Mucosa of stomach (tissue), 1 donor: Measurements from ENCODE around the gene FNDC8.
"Not testable (repeated sequence)": the region's sequence is repeated elsewhere in the genome, so short reads cannot be mapped to it uniquely, and the experiment has no call there.

ENCODE experiments used
- H3K27me3 ChIP-seq: one replicate; pipeline ENCODE4 v1.7.0; 2013; ENCODE audit warnings: mild to moderate bottlenecking, low read length; ENCODE audit not compliant: control insufficient read depth, insufficient read depth
- H3K36me3 ChIP-seq: one replicate; pipeline ENCODE4 v1.7.0; 2013; ENCODE audit warnings: low read length; ENCODE audit not compliant: control insufficient read depth, insufficient read depth
- H3K4me1 ChIP-seq: one replicate; pipeline ENCODE4 v1.7.0; 2013; ENCODE audit warnings: mild to moderate bottlenecking, low read length; ENCODE audit not compliant: control insufficient read depth, insufficient read depth
- H3K4me3 ChIP-seq: one replicate; pipeline ENCODE4 v1.7.0; 2013; ENCODE audit warnings: low read length
- H3K9ac ChIP-seq: one replicate; pipeline ENCODE4 v1.7.0; 2013; ENCODE audit warnings: mild to moderate bottlenecking, low read length, moderate library complexity
- H3K9me3 ChIP-seq: one replicate; pipeline ENCODE4 v1.7.0; 2013; ENCODE audit warnings: mild to moderate bottlenecking, low read length, moderate library complexity; ENCODE audit not compliant: control insufficient read depth
- donor health status: Pancreatic carcinoma.

FNDC8 gene

GRCh38 chr17:35167666-35168065 is 46.3 kb downstream of the FNDC8 start:
- H3K27me3 ChIP-seq, result peaks cover 5% of the 10 kb centered on the region
- H3K36me3 ChIP-seq, result no peaks in the 10 kb centered on the region
- no peak overlapping the region for H3K9ac ChIP-seq
- no peaks in the 10 kb centered on the region for H3K4me1 ChIP-seq
- H3K4me3 ChIP-seq, result no peak overlapping the region
- no peaks in the 10 kb centered on the region for H3K9me3 ChIP-seq

GRCh38 chr17:35169835-35170363 is 48.5 kb downstream of the FNDC8 start:
- no peak overlapping the region for H3K4me3 ChIP-seq
- no peak overlapping the region for H3K9ac ChIP-seq
- no peaks in the 10 kb centered on the region for H3K4me1 ChIP-seq
- H3K27me3 ChIP-seq, result peaks cover 5% of the 10 kb centered on the region
- no peaks in the 10 kb centered on the region for H3K36me3 ChIP-seq
- no peaks in the 10 kb centered on the region for H3K9me3 ChIP-seq

- Histone ChIP-seq H3K4me1 (no peaks in the 10 kb centered on the region), H3K36me3 (no peaks in the 10 kb centered on the region), H3K9me3 (no peaks in the 10 kb centered on the region), H3K9ac (no peak overlapping the region), H3K4me3 (no peak overlapping the region), H3K27me3 (peaks cover 5% of the 10 kb centered on the region)
These were observed 49.8 kb downstream of the FNDC8 start for GRCh38 chr17:35170968-35171771.

- H3K4me1 ChIP-seq, result no peaks in the 10 kb centered on the region
- no peaks in the 10 kb centered on the region for H3K36me3 ChIP-seq
- H3K27me3 ChIP-seq, result no peaks in the 10 kb centered on the region
- no peak overlapping the region for H3K9ac ChIP-seq
- H3K9me3 ChIP-seq, result no peaks in the 10 kb centered on the region
- no peak overlapping the region for H3K4me3 ChIP-seq
These were observed 50.4 kb downstream of the FNDC8 start for GRCh38 chr17:35171834-35172233.

- H3K4me3 ChIP-seq, H3K27me3 ChIP-seq, H3K9ac ChIP-seq, H3K36me3 ChIP-seq, H3K4me1 ChIP-seq, H3K9me3 ChIP-seq: not testable (repeated sequence)
These were observed 50.9 kb downstream of the FNDC8 start for GRCh38 chr17:35172321-35172720.

GRCh38 chr17:35174835-35175334 is 53.5 kb downstream of the FNDC8 start:
- Histone ChIP-seq H3K27me3 (no peaks in the 10 kb centered on the region), H3K4me3 (no peak overlapping the region), H3K9ac (no peak overlapping the region), H3K36me3 (no peaks in the 10 kb centered on the region), H3K4me1 (no peaks in the 10 kb centered on the region), H3K9me3 (no peaks in the 10 kb centered on the region)

- no peaks in the 10 kb centered on the region for H3K36me3 ChIP-seq
These were observed 54.4 kb downstream of the FNDC8 start for GRCh38 chr17:35175638-35176415.

GRCh38 chr17:35176897-35177296 is 55.5 kb downstream of the FNDC8 start:
- Histone ChIP-seq H3K9ac (no peak overlapping the region), H3K4me3 (no peak overlapping the region), H3K9me3 (no peaks in the 10 kb centered on the region), H3K36me3 (no peaks in the 10 kb centered on the region), H3K27me3 (no peaks in the 10 kb centered on the region), H3K4me1 (no peaks in the 10 kb centered on the region)

More at GRCh38 chr17:35175638-35176415, 54.4 kb downstream of the FNDC8 start:
- no peaks in the 10 kb centered on the region for H3K4me1 ChIP-seq
- no peaks in the 10 kb centered on the region for H3K27me3 ChIP-seq
- no peaks in the 10 kb centered on the region for H3K9me3 ChIP-seq
- no peak overlapping the region for H3K4me3 ChIP-seq
- H3K9ac ChIP-seq, result no peak overlapping the region

GRCh38 chr17:35179379-35179778 is 58.0 kb downstream of the FNDC8 start:
- not testable (repeated sequence) for H3K4me3 ChIP-seq, H3K9ac ChIP-seq, H3K27me3 ChIP-seq, H3K9me3 ChIP-seq, H3K4me1 ChIP-seq, H3K36me3 ChIP-seq
